ENCODE results near the gene TMEM131L. TPM values are rescaled to one million over a fixed set of nuclear protein-coding genes. Genes with fewer than 3 reads are reported as not detected.
A peak's percentile ranks its signal among the peaks of the same experiment; 100 is the strongest.
"Not testable (repeated sequence)": the region's sequence is repeated elsewhere in the genome, so short reads cannot be mapped to it uniquely, and the experiment has no call there.

TMEM131L gene
- total RNA-seq, 1 donor from 2014 or later = 14.0 TPM

GRCh38 chr4:153602758-153603157, 136.6 kb downstream of the TMEM131L start:
- ATAC-seq = no peak
- DNase-seq (ENCODE audit: low spot score) = no peak

- ATAC-seq = no peak
- no peak for DNase-seq (ENCODE audit: low spot score)
Observed at GRCh38 chr4:153603258-153603657, 137.1 kb downstream of the TMEM131L start.

- no peak for DNase-seq (ENCODE audit: low spot score)
- ATAC-seq = no peak
Observed at GRCh38 chr4:153603835-153604234, 137.7 kb downstream of the TMEM131L start.

GRCh38 chr4:153609070-153609469, 142.9 kb downstream of the TMEM131L start:
- not testable (repeated sequence) for ATAC-seq; DNase-seq (ENCODE audit: low spot score)

- DNase-seq (ENCODE audit: low spot score) = no peak
- ATAC-seq = no peak
Observed at GRCh38 chr4:153610623-153611376, 144.6 kb downstream of the TMEM131L start.

GRCh38 chr4:153611679-153612078, 145.5 kb downstream of the TMEM131L start:
- ATAC-seq (no peak), DNase-seq (ENCODE audit: low spot score) (no peak)

GRCh38 chr4:153612878-153613277, 146.7 kb downstream of the TMEM131L start:
- DNase-seq (ENCODE audit: low spot score) = no peak
- peak; percentile 36 for ATAC-seq

- DNase-seq (ENCODE audit: low spot score) = no peak
- ATAC-seq = no peak
Observed at GRCh38 chr4:153616006-153616555, 149.9 kb downstream of the TMEM131L start.

GRCh38 chr4:153618833-153619232, 152.7 kb downstream of the TMEM131L start:
- ATAC-seq (no peak), DNase-seq (ENCODE audit: low spot score) (no peak)

GRCh38 chr4:153619811-153620210, 153.7 kb downstream of the TMEM131L start:
- no peak for ATAC-seq
- no peak for DNase-seq (ENCODE audit: low spot score)

GRCh38 chr4:153620352-153620751, 154.2 kb downstream of the TMEM131L start:
- ATAC-seq = no peak
- DNase-seq (ENCODE audit: low spot score) = no peak

- DNase-seq (ENCODE audit: low spot score) = no peak
- peak; percentile 17 for ATAC-seq
Observed at GRCh38 chr4:153622093-153622492, 155.9 kb downstream of the TMEM131L start.

GRCh38 chr4:153622778-153623240, 156.6 kb downstream of the TMEM131L start:
- ATAC-seq (peak; percentile 49), DNase-seq (ENCODE audit: low spot score) (no peak)

- no peak for DNase-seq (ENCODE audit: low spot score)
- ATAC-seq = no peak
Observed at GRCh38 chr4:153623491-153623890, 157.3 kb downstream of the TMEM131L start.

GRCh38 chr4:153628796-153629315, 162.7 kb downstream of the TMEM131L start:
- ATAC-seq (no peak), DNase-seq (ENCODE audit: low spot score) (no peak)

GRCh38 chr4:153629776-153630175, 163.6 kb downstream of the TMEM131L start:
- no peak for ATAC-seq
- DNase-seq (ENCODE audit: low spot score) = no peak

GRCh38 chr4:153634738-153635353, 168.7 kb downstream of the TMEM131L start:
- ATAC-seq (peak; percentile 66), DNase-seq (ENCODE audit: low spot score) (no peak)

GRCh38 chr4:153635846-153636245, 169.7 kb downstream of the TMEM131L start:
- DNase-seq (ENCODE audit: low spot score) = no peak
- ATAC-seq = no peak

- DNase-seq (ENCODE audit: low spot score) = no peak
- no peak for ATAC-seq
Observed at GRCh38 chr4:153637201-153637600, 171.0 kb downstream of the TMEM131L start.

GRCh38 chr4:153638011-153638410, 171.9 kb downstream of the TMEM131L start:
- no peak for ATAC-seq
- no peak for DNase-seq (ENCODE audit: low spot score)

GRCh38 chr4:153638999-153639398, 172.8 kb downstream of the TMEM131L start:
- ATAC-seq (peak; percentile 50), DNase-seq (ENCODE audit: low spot score) (no peak)

Data from left lobe of liver (tissue), 2 donors.